Gastrocnemius medialis (tissue), 4 donors: Measurements from ENCODE around the gene ARHGAP10.

ENCODE experiments used
- POLR2A ChIP-seq, 2 donors: fragments of 450-650 bp; IDR thresholded peaks; one replicate each; pipeline ENCODE4 v1.6.1; 2017; ENCODE audit warnings: antibody characterized with exemption in 2 of 2, mild to moderate bottlenecking in 2 of 2, moderate library complexity in 2 of 2
- TF ChIP-seq, protein P1 (sequence below), 5 experiments: fragments of 450-650 bp in 3 of 5; fragments of 200-600 bp in 2 of 5; sonication (generic) in 2 of 5; IDR thresholded peaks in 4 of 5; conservative IDR thresholded peaks in 1 of 5; 1 replicate in 4 of 5; 2 replicates in 1 of 5; pipeline ENCODE4 v1.5.1; 2016 to 2019; ENCODE audit warnings: antibody characterized with exemption in 5 of 5, mild to moderate bottlenecking in 3 of 5, moderate library complexity in 3 of 5

DNA sequence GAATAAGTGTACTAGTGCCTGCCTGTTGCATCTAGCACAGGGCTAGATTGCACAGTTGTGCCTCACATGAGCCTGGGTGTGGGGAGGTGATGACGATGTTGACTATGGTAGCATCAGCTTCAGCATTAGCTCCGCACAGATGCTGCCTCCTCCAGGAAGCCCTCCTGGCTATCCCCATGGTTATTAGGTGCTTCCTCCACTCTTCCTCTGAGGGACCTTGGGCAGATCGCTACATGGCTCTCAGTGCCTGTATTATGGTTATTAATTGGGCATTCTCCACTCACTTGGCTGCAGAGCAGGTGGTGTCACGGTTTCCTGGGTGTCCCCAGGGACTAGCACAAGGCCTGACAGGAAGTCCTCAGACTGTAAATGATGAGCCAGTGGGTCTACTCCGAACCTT, 325.6 kb downstream of the ARHGAP10 start:
- TF ChIP-seq, protein P1, sequence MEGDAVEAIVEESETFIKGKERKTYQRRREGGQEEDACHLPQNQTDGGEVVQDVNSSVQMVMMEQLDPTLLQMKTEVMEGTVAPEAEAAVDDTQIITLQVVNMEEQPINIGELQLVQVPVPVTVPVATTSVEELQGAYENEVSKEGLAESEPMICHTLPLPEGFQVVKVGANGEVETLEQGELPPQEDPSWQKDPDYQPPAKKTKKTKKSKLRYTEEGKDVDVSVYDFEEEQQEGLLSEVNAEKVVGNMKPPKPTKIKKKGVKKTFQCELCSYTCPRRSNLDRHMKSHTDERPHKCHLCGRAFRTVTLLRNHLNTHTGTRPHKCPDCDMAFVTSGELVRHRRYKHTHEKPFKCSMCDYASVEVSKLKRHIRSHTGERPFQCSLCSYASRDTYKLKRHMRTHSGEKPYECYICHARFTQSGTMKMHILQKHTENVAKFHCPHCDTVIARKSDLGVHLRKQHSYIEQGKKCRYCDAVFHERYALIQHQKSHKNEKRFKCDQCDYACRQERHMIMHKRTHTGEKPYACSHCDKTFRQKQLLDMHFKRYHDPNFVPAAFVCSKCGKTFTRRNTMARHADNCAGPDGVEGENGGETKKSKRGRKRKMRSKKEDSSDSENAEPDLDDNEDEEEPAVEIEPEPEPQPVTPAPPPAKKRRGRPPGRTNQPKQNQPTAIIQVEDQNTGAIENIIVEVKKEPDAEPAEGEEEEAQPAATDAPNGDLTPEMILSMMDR (IDR thresholded peaks at IDR 0.05 in 4 of 5, conservative IDR thresholded peaks at IDR 0.05 in 1 of 5), result no peak
- TF ChIP-seq POLR2A (IDR thresholded peaks at IDR 0.05), result no peak
